Hippocampal formation (tissue), 2 donors: Measurements from ENCODE around the gene EFCC1.
A peak's percentile ranks its signal among the peaks of the same experiment; 100 is the strongest.

ENCODE experiments used
- DNase-seq, 2 donors: peaks; one replicate each; lab custom pipeline; 2025; lab: John Stamatoyannopoulos, UW

Gene EFCC1

DNA sequence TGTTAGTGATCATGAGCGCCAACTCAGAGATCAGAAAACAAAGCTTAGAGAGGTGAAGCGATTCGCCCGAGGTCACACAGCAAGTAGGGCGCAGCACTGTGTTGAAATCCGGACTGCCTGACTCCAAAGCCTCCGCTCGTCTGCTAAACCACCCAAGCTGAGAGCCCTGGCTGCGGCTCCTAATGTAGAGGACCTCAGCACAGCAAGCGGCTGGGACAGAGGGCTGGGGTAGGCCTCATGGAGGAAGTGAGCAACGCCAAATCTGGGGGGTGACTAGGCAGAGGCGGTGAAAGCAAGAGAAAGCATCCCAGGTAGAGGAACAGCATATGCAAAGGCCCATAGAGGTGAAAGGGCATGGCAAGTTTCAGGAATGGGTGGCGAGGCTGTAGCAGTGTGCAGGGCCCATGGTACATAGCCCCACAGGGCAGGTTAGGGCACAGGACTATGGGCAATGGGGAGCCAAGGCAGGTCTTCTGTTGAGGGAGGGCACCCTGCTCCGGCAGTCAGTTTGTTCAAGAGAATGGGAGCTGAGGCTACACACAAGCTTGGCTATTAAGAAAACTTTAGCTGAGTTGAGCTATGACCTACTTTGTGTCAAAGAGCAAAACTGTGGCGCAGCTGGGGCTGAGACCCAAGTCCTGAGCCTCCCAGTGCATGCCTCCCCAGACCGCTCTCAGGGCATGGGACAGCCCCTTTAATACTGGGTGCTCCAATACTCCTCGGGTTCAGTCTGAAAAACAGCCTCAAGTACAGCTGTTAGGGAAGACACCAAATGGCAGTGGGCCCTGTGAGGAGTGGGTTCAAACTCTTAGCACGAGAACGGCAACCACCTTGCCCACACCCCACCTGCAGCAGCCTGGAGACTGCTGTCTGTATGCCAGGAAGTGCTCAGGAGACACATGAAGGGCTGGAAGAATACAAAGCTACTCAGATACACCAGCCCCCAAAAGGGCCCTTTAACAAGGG is 6.2 kb upstream of the EFCC1 start:
- no peak for DNase-seq

DNA sequence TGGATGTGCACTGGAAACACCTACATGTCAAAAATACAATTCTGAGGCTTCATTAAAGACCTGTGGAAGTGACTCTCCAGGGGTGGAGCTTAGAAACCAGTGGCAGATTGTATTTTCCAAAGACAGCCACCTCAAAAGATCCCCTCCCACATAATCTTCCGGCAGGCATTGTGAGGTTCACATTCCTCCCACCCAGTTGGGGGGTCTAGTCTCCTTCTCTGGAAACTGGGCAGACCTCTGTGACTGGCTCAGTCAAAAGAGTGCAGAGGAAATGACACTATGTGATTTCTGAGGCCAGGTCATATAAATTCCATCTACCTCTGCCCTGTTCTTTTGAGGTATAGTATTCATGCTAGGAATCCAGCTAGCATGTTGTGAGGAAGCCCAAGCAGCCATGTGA is 5.4 kb upstream of the EFCC1 start:
- no peak for DNase-seq

DNA sequence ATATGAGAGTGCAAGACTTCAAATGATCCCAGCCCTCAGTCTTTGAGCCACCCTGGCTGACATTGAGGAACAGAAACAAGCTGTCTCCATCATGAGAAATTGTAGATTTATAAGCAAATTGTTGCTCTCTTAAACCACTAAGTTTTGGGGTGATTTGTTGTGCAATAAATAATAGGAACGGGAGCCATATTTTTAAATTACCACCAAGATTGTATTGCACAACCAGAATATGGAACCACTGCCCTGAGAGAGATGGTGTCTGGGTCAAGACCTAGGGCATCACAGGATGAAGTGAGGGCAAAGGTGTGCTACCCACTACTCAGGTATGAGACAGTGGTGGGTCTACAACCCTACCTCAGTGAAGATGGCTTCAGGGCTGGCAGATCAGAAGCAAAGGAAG is 4.9 kb upstream of the EFCC1 start:
- no peak for DNase-seq

DNA sequence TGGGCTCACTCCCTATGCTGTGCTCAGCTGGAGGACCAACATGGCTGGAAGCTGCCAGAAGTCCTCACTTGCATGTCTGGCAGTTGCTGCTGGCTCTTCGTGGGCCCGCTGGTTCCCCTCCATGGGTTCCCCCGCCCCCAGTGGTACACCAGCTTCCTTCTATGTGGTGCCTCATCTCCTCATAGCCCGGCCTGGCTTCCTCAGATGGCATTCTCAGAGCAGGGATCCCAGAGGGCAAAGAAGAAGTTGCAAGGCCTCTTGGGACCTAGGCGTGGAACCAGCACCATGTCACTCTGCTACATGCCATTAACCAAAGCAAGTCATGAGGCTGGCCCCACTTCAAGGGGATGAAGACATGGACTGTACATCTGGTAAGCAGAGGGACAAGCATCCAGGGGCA is 4.4 kb upstream of the EFCC1 start:
- DNase-seq = no peak

DNA sequence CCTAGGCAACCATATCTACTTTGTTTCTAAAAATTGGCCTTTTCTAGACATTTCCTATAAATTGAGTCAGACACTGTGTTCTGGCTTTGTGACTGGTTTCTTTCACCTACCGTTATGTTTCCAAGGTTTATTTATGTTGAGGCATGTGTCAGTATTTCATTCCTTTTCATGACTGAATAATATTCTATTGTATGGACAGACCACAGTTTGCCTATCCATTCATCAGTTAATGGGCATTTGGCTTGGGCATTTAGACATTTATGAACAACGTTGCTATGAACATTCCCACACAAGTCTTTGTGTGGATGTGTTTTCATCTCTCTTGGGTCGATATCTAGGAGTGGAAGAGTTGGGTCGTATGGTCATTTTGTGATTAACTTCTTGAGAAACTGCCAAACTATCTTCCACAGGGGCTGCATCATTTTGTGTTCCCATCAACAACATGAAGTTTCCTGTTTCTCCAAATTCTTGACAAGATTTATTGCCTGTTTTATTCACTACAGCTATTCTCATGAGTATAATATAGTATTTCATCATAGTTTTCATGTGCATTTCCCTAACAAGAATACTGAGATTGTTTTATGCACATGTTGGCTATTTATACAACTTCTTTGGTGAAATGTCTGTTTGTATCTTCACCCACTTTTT is 3.5 kb upstream of the EFCC1 start:
- DNase-seq = no peak

DNA sequence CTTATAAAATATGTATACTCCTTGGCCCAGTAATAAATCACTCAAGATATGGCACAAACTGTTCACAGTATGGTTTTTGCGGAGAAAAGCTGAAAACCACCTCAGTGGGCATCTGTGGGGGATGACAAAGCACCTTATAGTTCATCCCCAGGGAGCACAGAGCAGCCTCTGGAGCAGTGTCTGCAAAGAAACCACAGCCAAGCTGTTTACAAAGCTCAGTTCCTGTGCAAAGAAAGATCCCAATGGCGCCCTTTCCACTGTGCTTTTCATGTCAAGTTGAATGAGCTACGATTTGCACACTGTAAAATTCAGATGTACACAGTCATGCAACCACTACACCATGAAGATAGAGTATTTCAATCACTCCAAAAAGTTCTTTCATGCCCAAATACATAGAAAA is 2.5 kb upstream of the EFCC1 start:
- DNase-seq = no peak

DNA sequence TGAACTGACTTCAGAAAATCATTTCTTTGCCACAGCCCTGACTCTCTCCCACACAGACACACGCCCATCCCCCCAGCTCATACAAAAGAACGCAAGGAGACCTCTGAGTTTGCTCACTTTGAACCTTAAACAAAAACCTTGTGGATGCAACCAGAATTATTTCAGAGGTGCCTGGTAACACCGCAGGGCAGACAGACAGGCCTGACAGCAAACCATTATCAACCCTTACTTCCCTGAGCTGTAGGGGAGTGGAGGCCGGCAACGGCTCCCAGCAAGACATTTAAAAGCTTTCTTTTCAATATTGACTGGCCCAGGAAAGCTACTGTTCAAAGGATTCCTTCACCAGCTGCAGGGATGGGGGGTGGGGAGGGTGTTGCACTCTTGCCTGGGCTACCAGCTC is 2.0 kb upstream of the EFCC1 start:
- no peak for DNase-seq

DNA sequence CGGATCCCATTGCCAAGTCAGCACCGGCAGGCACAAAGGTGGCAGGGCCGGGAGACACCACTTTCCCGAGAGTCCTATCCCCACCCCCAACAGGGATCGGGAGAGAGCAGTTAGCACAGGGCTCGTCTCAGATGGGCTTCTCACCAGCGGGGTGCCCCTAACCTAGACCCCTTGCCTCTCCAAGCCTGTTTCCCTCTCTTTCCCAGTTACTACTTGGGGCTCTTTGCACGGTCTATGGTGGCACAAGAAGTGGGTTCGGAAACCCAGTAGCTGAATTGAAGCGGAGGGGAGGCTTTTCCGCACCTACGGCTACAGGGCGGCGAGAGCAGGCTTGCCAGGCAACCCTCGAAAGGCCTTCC is 383 bp upstream of the EFCC1 start:
- DNase-seq = no peak

DNA sequence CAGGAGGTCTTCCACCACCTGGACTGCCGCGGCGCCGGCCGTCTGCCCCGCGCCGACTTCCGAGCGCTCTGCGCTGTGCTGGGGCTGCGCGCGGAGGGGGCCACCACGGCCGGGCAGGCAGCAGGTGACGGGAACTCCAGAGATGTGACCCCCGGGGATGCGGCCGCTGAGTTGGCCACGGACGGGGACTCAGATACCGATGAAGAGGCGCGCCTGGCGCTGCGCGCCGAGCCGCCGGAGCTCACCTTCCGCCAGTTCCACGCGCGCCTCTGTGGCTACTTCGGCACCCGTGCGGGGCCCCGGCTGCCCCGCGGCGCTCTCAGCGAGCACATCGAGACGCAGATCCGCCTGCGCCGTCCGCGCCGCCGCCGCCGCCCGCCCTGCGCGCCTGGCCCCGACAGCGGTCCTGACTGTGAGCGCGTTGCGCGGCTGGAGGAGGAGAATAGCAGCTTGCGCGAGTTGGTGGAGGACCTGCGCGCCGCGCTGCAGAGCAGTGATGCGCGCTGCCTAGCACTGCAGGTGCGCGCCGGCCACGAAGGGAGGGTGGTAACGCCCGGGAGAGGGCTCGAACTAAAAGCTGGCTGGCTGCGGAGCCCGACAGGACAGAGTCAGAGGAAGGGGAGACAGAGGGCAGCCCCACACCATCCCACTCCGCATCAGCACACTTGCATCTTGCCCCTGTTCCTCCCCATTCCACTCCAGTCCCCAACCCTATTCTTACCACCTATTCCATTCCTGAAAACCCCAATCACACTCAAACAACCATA is 885 bp downstream of the EFCC1 start:
- DNase-seq = no peak

DNA sequence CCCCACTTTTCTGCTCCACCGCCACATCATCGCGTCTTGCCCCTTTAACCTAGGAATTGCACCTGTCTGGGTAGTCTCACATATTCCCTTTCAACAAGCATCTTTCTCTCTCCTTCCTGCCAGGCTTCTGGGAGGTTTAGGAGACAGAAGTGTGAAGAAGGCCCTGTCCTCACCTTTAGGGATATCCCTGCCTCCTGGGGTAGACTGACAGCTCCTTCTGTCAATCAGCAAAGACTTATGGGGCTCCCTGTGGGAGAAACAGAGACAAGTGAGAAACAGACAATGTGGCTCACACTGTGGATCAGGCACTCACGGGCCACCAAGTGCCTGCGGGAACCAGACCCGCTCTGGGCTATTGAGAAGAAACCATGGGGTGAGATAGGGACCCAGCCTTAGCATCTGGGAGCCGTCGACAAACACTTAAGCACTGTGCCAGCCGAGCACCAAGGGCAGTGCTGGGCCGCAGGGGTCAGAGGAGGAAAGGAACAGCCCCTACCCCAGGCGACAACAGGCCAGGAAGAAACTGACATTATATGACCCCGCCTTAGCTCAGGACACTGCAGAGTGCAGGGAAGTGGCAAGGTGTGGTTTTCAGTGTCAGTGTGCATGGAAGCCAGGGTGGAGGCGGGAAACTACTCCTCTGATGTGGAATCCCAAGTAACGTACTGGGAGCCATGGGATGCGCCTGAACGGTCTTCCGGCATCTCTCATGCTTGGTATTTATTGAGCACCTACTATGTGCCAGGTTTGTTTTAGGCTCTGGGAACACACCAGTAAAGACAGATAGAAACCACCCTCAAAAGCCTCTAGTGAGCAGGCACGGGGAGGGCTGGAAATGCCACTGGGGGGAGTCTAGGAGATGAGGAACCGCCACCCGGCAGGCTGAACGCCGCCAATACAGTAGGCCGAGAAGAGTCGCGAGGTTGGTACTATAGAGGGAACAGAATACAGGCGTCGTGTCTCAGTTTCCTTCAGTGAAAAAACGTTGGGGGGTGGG is 1.8 kb downstream of the EFCC1 start:
- DNase-seq = no peak

DNA sequence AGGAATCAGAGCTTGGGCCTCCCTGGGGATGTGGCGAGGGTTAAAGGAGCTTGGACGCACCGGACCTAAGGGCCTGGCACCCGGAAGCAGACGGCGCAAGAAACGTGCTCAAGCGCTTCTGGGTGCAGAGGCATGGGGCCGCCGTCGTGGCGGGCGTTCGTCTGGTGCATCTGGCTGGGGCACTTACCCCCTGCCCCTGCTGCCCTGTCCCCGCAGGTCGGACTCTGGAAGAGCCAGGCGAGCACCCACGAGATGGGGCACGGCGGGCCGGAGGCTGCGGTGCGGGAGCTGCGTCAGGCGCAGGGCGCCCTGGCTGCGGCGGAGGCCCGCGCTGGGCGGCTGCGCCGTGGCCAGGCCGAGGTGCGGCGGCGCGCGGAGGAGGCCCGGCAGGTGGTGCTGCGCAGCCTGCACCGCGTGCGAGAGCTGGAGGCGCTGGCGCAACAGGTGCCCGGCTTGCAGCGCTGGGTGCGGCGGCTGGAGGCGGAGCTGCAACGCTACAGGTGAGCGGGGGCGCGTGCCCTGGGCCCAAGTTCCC is 2.5 kb downstream of the EFCC1 start:
- DNase-seq = no peak

DNA sequence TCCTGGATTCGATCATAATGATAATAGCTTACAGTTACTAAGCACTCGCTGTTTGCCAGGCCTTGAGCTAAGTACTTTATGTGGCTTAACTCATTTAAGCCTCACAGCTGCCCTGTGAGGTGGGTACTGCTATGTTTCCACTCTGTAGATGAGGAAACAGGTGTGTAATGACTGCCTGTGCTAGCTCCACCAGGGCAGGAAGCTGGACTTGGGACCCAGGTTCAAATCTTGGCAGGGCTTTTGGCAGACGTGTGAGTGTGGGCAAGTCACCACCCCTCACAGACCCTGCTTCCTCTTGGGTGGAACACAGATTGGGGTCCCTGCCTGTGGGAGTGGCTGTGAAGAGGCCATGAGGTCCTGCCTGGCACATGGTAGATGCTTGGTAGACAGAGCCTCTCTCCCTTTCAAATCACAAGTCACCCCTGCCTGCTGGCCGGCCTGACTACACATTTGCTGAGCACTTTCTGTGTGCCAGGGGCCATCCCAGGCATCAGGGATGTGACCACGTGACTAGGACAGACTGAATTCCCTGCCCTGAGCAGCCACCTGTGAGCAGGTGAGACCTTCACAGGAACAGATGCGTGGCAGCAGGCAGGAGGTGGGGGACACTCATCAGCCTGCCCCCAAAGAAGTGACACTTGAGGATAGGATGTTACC is 3.7 kb downstream of the EFCC1 start:
- DNase-seq = no peak

DNA sequence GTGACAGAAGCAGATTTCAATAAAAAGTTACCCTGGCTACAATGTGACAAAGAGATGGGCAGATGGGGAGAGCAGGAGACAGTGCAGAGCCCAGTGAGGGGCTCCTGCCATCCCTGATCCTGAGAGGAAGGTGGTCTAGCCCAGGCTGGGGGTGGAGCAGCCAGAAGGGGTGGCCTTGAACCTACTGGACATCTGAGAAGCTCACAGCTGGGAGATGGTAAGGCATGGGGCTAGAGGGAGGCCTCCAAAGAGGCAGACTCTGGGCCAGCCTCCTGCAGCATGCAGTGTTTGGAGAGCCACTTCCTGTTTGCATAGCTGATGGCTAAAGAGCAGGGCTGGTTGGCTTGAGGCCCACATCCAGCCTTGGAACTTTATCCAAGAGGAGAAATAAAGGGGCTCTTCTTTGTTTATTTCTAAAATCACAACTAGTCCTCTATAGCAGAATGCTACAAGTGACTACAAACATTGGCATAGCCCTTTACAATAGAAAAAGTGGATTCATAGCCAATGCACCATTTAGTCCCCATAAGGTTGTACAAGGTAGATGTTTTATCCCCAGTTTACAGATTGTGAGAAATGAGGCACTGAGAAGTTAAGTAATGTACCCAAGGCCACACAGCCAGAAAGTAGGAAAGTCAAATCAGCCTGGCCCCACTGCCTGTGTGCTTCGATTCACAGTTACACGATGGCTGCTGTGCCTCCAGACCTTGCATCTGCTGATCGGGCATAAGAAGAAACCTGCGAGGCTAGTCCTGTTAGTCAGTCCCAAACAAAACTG is 4.6 kb downstream of the EFCC1 start:
- DNase-seq = no peak

DNA sequence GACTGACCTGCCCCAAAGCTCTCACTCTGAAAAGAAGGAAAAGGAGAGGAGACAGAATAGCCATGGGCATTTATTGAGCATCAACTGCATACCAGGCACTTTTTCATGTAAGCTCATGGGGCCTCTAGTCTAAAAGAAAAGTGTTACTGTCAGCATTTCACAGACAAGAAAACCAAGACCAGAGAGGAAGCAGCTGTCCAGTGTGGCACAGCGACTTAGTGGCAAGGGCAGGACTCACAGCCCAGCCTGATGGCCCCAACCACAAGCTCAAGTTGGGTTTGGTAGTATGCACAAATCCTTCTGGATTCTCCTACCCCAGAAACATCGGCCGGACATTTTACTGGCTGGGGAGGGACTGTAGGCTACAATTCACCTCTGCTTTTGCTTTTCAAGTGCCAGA is 5.8 kb downstream of the EFCC1 start:
- no peak for DNase-seq

DNA sequence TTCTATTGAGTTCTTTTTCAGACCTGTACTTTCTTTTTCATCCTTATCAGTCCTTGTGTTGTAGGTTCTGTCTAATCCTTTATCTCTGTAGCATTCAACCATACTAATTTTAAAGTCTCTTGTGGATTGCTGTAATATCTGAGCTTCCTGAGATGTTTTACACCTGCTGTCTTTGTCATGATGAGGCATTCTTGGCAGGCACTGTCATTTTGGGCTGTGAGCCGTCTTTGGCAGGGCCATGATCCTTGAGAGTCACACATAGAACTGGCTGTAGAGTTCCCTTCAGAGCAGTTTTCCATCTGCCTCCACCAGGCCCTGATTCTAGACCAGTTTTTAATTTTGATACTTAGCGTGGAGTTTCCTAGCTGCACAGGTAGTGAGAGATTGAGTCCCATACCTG is 6.7 kb downstream of the EFCC1 start:
- no peak for DNase-seq

DNA sequence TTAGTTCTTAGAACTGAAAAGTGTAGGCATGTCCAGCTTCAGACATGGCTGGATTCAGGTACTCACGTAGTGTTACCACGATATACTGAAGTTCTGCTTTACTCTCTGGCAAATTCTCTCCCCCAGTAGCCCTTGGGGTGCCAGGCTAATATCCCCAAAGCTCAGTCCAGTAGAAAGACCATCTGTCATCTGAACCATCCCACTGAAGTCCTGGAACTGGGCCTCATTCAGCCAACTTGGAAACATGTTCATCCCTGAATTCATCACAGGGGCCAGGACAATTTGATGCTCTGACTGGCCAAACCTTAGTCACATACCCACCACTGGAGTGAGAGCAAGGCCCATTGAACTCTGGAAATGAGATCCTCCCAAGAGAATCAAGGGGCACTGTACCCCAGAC is 8.2 kb downstream of the EFCC1 start:
- DNase-seq = no peak

DNA sequence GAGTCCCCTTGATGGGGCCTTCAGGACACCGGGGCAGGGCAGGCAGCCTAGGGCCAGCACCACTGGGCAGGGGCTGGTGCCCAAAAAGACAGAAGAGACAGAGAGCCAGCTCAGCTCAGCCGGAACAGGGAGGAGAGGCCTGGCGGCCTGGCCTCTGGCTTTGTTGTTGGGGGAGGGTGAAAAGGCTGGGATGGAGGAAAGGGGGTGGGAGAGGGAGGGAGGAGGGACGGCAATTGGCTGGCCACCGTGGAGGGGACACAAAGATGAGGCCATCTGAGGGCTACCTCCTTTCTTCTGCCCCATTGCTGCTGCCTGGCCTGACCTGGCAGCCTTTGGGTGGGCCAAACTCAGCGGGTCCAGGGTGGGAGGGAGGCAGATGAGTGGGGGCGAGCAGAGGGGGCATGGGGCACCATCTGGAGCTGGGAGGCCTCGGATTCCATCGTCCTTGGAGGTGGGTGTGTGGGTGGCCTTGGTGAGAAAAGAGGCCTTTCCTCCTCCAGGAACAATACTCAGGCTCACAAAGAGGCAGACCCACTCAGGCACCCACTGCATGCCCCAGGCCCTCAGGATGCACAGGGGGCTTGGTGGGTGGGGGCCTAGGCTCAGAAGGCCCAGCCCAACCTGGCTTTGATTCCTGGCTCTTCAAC is 9.3 kb downstream of the EFCC1 start:
- DNase-seq = no peak

DNA sequence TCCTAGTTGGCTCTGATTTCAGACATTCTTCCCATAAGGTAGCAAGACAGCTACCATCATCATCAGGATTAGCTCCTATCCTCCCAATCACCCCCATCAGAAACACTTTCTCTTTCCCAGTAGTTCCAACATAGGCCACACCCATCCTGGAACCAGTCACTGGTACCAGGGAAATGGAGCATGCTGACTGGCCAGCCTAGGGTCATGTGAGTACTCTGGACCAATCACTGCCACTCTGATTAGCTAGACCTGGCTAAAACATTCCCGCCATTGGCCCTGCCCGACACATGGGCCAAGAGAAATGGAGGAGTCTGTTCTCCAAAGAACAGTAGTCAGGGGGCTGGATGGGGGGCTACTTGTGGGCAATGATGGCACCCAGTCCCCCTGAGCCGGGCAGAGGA is 12.4 kb downstream of the EFCC1 start:
- no peak for DNase-seq

DNA sequence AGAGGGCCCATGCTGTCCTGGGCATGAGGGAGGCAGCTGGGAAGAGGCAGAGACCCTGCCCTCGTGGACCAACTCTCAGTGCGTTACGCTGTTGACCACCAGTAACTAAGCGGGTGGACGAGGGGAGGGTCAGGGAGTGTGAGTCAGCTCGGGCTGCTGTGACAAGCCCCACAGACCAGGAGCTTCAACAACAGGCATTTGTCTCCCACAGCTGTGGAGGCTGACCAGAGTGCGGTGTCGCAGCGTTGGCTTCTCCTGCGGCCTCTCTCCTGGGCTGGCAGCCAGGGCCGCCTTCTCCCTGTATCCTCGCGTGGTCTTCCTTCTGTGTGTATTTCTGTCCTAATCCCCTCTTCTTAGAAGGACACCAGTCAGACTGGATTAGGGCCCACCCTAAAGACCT is 13.0 kb downstream of the EFCC1 start:
- peak in 1 of 2 donors; percentile 28 for DNase-seq
